OCI-LY3 (cell line): ENCODE measurements around the gene MUS81.

ENCODE experiments used
- EZH2phosphoT487 ChIP-seq: fragments of 200-600 bp; shearing (Covaris generic); IDR thresholded peaks from 2 replicates; pipeline ENCODE4 v1.6.1; 2018; ENCODE audit warnings: antibody characterized with exemption, mixed run types, low read depth
- TF ChIP-seq, protein P1 (sequence below): fragments of 200-600, 300-600 bp; sonication (generic); IDR thresholded peaks from 2 replicates; pipeline ENCODE4 v1.5.1; 2014; ENCODE audit warnings: antibody characterized with exemption, low read length, low read depth

DNA sequence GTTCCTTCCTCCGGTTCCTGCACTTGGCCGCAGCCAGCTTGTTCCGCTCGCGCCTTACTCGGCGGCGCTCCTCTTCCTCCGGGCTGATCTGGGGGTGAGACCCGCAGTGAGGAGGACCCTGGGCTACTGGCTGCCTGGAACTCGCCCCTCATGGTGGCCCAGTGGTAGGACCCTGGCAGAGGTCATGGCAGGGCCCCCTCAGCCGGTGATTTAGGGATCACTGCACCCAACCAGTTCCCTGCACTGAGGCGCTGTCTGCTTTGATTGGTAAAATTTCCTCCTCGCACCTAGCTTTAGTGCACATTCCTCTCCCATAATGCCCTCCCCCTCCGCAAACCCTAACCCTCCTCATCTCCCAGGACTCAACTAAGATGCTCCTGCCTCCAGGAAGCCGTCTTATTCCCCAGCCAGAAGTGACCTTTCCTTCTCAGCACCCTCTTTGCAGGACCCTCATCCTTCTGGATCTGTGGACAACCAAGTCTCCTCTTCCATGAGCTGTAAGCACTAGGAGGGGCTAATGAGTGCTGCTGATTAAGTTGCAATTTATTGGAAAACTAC, 33.9 kb downstream of the MUS81 start:
- TF ChIP-seq, protein P1, sequence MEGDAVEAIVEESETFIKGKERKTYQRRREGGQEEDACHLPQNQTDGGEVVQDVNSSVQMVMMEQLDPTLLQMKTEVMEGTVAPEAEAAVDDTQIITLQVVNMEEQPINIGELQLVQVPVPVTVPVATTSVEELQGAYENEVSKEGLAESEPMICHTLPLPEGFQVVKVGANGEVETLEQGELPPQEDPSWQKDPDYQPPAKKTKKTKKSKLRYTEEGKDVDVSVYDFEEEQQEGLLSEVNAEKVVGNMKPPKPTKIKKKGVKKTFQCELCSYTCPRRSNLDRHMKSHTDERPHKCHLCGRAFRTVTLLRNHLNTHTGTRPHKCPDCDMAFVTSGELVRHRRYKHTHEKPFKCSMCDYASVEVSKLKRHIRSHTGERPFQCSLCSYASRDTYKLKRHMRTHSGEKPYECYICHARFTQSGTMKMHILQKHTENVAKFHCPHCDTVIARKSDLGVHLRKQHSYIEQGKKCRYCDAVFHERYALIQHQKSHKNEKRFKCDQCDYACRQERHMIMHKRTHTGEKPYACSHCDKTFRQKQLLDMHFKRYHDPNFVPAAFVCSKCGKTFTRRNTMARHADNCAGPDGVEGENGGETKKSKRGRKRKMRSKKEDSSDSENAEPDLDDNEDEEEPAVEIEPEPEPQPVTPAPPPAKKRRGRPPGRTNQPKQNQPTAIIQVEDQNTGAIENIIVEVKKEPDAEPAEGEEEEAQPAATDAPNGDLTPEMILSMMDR: no peak
- TF ChIP-seq EZH2phosphoT487: no peak
